Smooth muscle cell (in vitro differentiated cells): ENCODE results near the gene GPR135. TPM values are rescaled to one million over a fixed set of nuclear protein-coding genes. Genes with fewer than 3 reads are reported as not detected.

ENCODE experiments used
- DNase-seq: peaks from one replicate; lab custom pipeline; 2025; ENCODE audit not compliant: unreplicated experiment; lab: John Stamatoyannopoulos, UW
- H2AFZ ChIP-seq: fragments of 200-600 bp; sonication (generic); 2 replicates; pipeline ENCODE4 v1.6.0; 2016; ENCODE audit warnings: antibody characterized with exemption, low read depth, mild to moderate bottlenecking
- H3F3A ChIP-seq: fragments of 200-600 bp; sonication (generic); 2 replicates; pipeline ENCODE4 v1.6.0; 2017; ENCODE audit warnings: antibody characterized with exemption, low read depth
- H3K27ac ChIP-seq: fragments of 200-600 bp; sonication (generic); 2 replicates; pipeline ENCODE4 v1.5.1; 2016; ENCODE audit warnings: low read depth, mild to moderate bottlenecking
- H3K27me3 ChIP-seq: fragments of 200-600 bp; sonication (generic); 2 replicates; pipeline ENCODE4 v1.6.1; 2016; ENCODE audit warnings: low read depth, mild to moderate bottlenecking
- H3K36me3 ChIP-seq: fragments of 200-600 bp; sonication (generic); 2 replicates; pipeline ENCODE4 v1.5.1; 2016; ENCODE audit warnings: low read depth
- H3K4me1 ChIP-seq: fragments of 200-600 bp; sonication (generic); 2 replicates; pipeline ENCODE4 v1.5.1; 2016; ENCODE audit warnings: low read depth
- H3K4me2 ChIP-seq: fragments of 200-600 bp; sonication (generic); 2 replicates; pipeline ENCODE4 v1.6.0; 2016; ENCODE audit warnings: mild to moderate bottlenecking
- H3K4me3 ChIP-seq: fragments of 200-600 bp; sonication (generic); 2 replicates; pipeline ENCODE4 v1.5.1; 2016; ENCODE audit warnings: mild to moderate bottlenecking
- H3K79me2 ChIP-seq: fragments of 200-600 bp; sonication (generic); 2 replicates; pipeline ENCODE4 v1.6.0; 2016; ENCODE audit warnings: low read depth, mild to moderate bottlenecking
- H3K9ac ChIP-seq: fragments of 200-600 bp; sonication (generic); 2 replicates; pipeline ENCODE4 v1.6.0; 2016; ENCODE audit warnings: low read depth
- H3K9me3 ChIP-seq: fragments of 200-600 bp; sonication (generic); replicated peaks from 2 replicates; pipeline ENCODE4 v1.5.1; 2016; ENCODE audit warnings: low read depth
- H4K20me1 ChIP-seq: fragments of 200-600 bp; sonication (generic); 2 replicates; pipeline ENCODE4 v1.6.0; 2016; ENCODE audit warnings: low read depth
- WGBS: methylation state at CpG from one replicate; pipeline ENCODE4 v1.1.7; 2016; ENCODE audit warnings: low lambda C conversion rate; 5-methylcytosine and 5-hydroxymethylcytosine counted together
- polyA plus RNA-seq: library from polyadenylated mRNA; unstranded; fragments of >200 nt; fragmentation: Nextera tagmentation; extraction: Ambion mirVana; gene quantifications from 2 replicates; pipeline ENCODE4 v1.2.1, GENCODE V29; 2016
- total RNA-seq: library from RNA; depleted of rRNA; stranded (reverse); fragments of >200 nt; gene quantifications from 2 replicates; pipeline ENCODE4 v1.2.3, GENCODE V29; 2014
- TF ChIP-seq, protein P1 (sequence below): fragments of 200-600 bp; sonication (generic); IDR thresholded peaks from 2 replicates; pipeline ENCODE4 v1.5.1; 2017; ENCODE audit warnings: borderline replicate concordance, mild to moderate bottlenecking, antibody characterized with exemption; ENCODE audit not compliant: insufficient read depth, poor library complexity, severe bottlenecking

Gene GPR135
- total and polyA plus RNA-seq, 2 experiments from 2014 or later = 1.1 to 2.1 TPM

DNA sequence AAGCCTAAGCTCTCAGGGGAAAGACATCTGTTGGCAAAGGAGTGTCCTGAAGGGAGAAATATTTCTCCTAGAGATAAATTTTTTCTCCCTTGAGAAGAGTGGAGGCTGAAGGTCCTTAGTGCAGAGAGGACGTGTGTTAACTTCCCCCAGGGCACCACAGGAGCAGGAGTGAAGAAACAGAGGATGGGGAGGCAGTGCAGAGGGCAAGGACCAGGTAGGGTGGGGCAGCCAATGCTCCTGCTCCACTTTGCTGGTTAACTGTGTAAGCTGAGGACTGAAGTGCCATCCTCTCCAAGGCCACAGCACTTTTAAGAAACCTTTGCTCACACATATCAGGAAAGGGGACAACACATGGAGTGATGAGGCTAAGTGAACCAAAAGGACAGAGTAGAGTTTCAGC lies 15.0 kb upstream of the GPR135 start:
- TF ChIP-seq, protein P1, sequence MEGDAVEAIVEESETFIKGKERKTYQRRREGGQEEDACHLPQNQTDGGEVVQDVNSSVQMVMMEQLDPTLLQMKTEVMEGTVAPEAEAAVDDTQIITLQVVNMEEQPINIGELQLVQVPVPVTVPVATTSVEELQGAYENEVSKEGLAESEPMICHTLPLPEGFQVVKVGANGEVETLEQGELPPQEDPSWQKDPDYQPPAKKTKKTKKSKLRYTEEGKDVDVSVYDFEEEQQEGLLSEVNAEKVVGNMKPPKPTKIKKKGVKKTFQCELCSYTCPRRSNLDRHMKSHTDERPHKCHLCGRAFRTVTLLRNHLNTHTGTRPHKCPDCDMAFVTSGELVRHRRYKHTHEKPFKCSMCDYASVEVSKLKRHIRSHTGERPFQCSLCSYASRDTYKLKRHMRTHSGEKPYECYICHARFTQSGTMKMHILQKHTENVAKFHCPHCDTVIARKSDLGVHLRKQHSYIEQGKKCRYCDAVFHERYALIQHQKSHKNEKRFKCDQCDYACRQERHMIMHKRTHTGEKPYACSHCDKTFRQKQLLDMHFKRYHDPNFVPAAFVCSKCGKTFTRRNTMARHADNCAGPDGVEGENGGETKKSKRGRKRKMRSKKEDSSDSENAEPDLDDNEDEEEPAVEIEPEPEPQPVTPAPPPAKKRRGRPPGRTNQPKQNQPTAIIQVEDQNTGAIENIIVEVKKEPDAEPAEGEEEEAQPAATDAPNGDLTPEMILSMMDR = no peak
- no peak for DNase-seq
- 71% methylated on average over 1 of the region's 1 CpG for WGBS
- Histone ChIP-seq H4K20me1 (peaks cover 31% of the 10 kb centered on the region), H3K36me3 (peaks cover 7% of the 10 kb centered on the region), H3K4me3 (no peak overlapping the region), H2AFZ (no peak overlapping the region), H3K4me1 (peaks cover under 1% of the 10 kb centered on the region), H3K27ac (no peak overlapping the region), H3K27me3 (no peaks in the 10 kb centered on the region), H3K9ac (no peak overlapping the region), H3K4me2 (no peak overlapping the region), H3K79me2 (peaks cover 36% of the 10 kb centered on the region), H3K9me3 (no peaks in the 10 kb centered on the region), H3F3A (no peaks in the 10 kb centered on the region)

DNA sequence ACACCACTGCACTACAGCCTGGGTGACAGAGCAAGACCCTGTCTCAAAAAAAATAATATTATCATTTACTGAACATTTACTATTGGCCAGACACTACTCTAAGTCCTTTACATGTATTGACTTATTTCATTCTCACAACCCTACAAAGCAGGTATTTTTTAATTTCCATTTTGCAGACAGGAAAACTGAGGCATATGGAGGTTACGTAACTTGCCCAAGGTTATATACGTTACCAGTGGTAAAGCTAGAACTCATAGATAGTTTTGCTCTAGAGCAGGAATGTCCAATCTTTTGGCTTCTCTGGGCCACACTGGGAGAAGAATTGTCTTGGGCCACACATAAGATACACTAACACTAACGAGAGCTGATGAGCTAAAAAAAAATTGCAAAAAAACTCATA lies 13.4 kb upstream of the GPR135 start:
- TF ChIP-seq, protein P1 = no peak
- H3K36me3 ChIP-seq = peaks cover 7% of the 10 kb centered on the region

DNA sequence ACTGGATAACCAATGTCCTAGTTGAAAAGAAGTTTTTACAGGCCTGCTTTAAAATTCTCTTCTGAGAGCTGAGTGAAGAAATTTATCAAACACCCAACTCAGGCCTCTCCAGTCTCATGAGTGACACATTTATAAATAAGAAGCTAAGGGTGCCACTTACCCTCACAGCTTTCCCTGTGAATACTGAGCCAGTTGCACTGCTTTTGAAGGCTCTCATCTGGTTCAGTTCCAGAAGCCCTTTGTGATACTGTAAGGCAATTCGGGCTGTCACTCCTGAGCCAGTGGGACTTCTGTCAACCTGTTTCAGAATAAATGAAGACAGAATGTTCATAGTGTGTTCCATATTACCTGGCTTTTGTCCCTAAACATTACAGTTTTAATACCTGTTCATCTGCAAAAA lies 10.5 kb upstream of the GPR135 start:
- Histone ChIP-seq H3K79me2 (peaks cover 12% of the 10 kb centered on the region), H3K27me3 (no peaks in the 10 kb centered on the region), H4K20me1 (peaks cover 23% of the 10 kb centered on the region), H3K9me3 (no peaks in the 10 kb centered on the region), H3K4me2 (no peak overlapping the region), H3K4me3 (no peak overlapping the region), H3K36me3 (peaks cover 7% of the 10 kb centered on the region), H3K4me1 (no peaks in the 10 kb centered on the region), H3F3A (peaks cover 3% of the 10 kb centered on the region), H2AFZ (no peak overlapping the region), H3K27ac (no peak overlapping the region), H3K9ac (no peak overlapping the region)
- 100% methylated on average over 1 of the region's 1 CpG for WGBS
- TF ChIP-seq, protein P1 = no peak
- no peak for DNase-seq

More for the DNA sequence above, 13.4 kb upstream of the GPR135 start:
- Histone ChIP-seq H3K4me3 (no peak overlapping the region), H3K9me3 (no peaks in the 10 kb centered on the region), H3F3A (no peaks in the 10 kb centered on the region), H2AFZ (no peak overlapping the region), H3K9ac (no peak overlapping the region), H3K27me3 (no peaks in the 10 kb centered on the region), H4K20me1 (peaks cover 34% of the 10 kb centered on the region), H3K4me1 (no peaks in the 10 kb centered on the region), H3K79me2 (peaks cover 30% of the 10 kb centered on the region), H3K4me2 (no peak overlapping the region), H3K27ac (no peak overlapping the region)
- 94% methylated on average over 3 of the region's 3 CpGs for WGBS
- no peak for DNase-seq

DNA sequence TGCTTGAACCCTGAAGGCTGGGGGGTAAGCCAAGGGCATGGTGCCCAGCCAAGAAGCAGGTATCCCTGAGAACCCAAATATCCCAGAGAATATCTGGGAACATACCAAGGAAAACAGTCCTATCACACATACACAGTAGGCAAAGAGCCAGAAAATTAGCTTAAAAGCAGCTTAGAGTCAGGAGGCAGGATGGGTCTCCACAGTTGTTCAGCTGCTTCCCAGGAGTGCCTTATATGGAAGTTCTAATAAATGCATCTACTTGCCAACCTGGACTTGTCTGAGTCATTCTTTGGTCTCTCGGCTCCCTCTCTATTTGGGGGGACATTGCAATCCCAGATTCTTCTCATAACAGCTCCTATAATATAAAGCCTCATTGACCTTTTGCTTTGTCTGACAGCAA lies 9.0 kb upstream of the GPR135 start:
- peaks cover 4% of the 10 kb centered on the region for H3K79me2 ChIP-seq
- H4K20me1 ChIP-seq = peaks cover 20% of the 10 kb centered on the region
- no peak overlapping the region for H3K9ac ChIP-seq
- H2AFZ ChIP-seq = no peak overlapping the region
- H3K36me3 ChIP-seq = peaks cover 7% of the 10 kb centered on the region
- no peaks in the 10 kb centered on the region for H3K27me3 ChIP-seq
- no peak overlapping the region for H3K4me3 ChIP-seq
- H3K9me3 ChIP-seq = no peaks in the 10 kb centered on the region
- no peak for DNase-seq
- 38% methylated on average over 1 of the region's 1 CpG for WGBS
- H3K4me2 ChIP-seq = no peak overlapping the region
- H3F3A ChIP-seq = peaks cover 3% of the 10 kb centered on the region
- TF ChIP-seq, protein P1 = no peak
- no peaks in the 10 kb centered on the region for H3K4me1 ChIP-seq
- no peak overlapping the region for H3K27ac ChIP-seq
